Activated CD4-positive, CD25-positive, alpha-beta regulatory T cell (primary cell): ENCODE results near the gene LRP4.
"Not testable (repeated sequence)": the region's sequence is repeated elsewhere in the genome, so short reads cannot be mapped to it uniquely, and the experiment has no call there.

ENCODE experiments used
- DNase-seq, 4 experiments: peaks; one replicate each; lab custom pipeline; 2025; lab: John Stamatoyannopoulos, UW

LRP4 gene

DNA sequence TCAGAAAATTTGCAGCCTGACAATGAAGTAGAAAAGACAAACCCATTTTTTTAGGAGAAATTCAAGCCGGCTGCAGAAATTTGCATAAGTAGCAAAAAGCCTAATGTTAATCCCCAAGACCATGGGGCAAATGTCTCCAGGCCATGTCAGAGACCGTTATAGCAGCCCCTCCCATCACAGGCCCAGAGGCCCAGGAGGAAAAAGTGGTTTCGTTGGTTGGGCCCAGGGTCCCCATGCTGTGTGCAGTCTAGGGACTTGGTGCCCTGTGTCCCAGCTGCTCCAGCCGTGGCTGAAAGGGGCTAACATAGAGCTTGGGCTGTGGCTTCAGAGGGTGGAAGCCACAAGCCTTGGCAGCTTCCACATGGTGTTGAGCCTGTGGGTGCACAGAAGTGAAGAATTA, 9.6 kb upstream of the LRP4 start:
- DNase-seq, result not testable (repeated sequence)

DNA sequence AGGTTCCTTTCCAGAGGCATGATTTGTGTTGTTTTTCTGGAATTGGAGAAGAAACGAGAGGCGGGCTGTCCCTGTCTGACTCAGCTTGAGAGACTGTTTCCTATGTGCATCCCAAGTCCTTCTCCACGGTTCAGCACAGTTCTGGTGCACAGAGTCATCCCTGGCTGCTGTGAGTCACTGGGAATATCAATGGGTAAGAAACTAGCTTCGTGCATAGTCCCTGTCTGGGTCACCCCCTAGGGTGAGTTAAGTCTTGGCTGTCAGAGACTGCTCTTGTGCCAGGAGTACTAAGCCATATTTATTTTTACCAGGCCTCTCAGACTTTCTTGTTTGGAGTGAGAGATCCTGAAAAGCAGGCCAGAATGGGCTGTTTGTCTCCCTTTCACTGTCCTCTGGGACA, 2.4 kb upstream of the LRP4 start:
- DNase-seq, result no peak

DNA sequence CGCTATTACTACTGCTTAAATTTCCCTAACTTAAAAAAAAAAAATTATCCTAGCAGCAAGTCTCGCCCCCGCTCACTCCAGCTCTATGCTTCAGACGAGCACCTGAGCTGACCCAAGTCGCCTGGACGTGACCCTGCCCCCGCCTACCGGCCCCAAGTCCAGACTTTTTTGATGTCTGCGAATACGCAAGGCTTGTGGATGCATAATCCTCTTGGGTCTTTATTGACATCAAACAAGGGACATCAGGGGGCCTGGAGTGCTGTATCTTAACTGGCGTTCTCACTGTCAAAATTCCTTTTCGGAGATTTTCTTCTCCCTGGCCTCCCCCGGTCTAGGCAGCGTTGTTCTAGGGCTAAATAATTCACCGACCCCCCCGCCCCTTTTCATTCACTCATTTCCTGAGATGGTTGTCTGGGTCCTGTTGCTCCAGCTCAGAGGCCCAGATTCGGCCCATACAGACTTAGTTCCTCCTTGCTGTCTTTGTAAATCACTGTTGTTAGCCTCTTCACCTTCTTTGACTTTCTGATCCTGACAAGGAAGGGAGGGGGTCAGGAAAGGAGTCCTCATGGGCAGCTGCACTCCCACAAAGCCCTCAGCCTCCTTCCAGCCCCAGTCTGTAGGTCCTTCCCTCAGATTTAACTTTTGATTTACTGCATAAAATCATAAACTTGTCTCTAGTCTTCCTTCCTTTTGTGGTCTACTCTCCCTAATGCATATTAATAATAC, 601 bp upstream of the LRP4 start:
- no peak for DNase-seq

DNA sequence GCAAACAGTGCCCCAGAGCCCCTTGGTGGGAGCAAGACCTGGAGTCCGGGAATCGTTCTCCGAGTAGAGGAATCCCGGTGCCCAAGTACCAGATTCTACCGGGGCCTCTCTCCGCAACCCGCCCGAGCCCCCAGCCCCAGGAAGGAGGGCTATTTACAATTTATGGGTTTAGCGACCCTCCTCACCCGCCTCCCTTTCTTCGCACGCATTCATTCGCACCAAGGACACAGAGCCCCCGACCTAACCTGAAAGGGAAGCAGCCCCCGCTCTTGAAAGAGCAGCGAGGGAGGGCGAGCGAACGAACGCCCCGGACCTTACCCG, 628 bp downstream of the LRP4 start:
- DNase-seq, result no peak

DNA sequence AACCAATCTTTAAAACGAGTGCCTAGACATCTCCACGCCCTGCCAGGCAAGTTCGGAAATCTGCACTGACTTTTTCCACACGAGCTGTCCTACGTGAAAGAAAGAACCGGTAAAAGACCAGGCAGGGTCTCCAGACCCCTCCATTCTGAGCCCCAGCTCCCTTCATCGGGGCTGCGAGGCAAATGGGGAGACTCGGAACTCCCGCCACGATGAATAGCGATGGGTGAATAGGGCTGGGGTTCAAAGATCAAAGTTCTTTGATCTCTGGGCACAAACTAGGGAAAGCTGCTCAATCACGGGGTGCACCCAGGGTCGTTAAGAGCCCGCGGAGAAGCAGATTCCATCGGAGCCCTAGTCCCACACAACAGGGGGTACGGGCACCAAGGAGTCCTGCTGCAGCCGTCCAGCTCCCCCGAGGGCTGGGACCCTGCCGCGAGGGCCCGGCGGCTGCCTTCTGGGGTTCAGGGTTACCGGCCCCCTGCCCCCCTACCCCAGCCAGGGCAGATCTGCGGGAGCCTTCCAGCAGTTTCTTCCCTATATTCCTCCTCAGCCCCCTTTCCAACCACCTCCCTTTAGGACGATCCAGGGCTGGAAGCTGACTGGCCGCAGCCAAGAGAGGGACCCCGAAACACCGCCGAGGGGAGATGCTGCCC, 1.1 kb downstream of the LRP4 start:
- no peak for DNase-seq

DNA sequence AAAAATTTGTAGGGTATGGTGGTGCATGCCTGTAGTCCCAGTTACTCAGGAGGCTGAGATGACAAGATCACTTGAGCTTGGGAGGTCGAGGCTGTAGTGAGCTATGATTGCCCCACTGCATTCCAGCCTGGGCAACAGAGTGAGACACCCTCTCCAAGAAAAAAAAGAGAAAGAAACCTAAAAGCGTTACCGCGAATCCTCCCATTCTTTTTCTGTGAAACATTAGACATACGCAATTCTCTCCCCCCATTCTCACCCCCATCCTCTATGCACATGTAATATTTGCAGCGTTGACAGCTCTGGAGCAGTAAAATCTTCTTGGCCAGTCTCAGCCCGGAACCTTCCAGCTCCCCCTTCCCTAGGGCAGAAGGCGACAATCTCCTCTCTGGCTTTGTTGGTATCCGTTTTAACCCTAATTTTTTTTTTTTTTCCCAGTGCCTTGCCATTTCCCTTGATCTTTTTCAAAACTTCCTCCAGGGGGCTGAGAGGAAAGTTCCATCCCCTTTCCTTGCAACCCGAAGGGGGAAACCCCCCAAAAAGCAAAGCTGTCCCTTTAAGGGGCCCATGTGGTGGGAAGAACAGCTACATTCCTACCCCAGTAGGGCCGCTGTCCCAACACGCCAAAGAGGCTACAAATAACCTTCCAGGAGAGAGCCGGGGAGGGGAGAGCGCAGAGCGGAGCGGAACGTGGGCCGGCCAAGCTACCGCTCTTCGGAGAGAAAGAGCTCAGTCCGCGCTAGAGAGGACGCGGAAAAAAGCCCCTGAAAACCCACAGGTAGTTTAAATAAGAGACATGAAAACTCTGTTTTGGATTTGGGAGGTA, 1.9 kb downstream of the LRP4 start:
- no peak for DNase-seq

DNA sequence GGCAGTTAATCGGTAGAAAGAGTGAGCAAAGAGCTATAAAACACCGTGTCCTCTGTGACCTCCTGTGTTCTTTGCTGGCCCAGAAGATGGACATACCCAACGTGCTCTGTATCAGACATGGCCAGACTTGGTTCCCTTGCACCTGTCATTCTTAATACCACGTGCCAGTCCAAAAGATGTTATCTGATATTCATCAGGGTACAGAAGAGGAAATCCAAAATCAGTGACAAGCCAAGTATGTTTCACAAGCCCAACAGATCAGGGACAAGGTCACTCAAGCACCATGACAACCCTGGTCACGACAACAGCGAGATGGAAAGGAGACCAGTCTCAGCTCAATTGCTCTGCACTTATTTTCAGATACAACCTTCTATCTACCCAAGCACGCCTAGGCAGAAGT, 3.4 kb downstream of the LRP4 start:
- no peak for DNase-seq

DNA sequence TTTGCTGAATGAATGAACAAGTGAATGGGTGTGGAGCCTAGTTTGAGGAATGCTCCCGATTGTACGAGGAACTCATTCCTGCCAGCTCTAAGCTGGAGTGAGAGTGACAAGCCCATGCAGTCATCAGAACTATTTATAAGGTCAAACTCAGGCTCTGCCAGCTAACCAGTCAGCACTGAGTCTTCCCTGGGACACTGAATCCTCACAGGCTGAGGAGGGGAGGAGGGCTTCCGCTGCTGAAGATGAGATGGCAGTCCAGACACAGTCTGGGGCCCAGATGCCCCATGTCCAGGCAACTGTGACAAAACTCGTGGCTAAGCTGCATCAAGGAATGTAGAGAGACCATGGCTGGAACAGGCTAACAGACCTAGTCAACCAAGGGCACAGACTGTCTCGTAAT, 4.0 kb downstream of the LRP4 start:
- no peak for DNase-seq

DNA sequence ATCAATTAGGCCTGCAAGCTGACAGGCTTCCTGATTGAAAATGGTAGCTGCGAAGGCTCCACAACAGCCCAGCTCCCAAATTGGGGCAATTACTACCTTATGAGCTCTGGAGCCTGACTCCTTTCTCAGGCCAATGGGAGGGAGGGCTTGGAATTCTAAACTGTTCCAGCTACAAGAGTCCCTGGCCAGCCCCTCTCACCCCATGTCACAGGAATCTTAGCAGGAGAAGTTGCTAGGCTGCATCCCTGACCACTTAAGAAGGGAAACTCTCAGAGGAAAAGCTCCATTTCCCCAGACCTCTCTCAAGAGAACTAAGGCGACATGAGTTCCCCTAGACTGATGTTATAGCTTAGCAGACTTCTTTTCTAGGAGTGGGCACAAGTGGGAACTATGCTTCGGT, 4.9 kb downstream of the LRP4 start:
- DNase-seq, result no peak

DNA sequence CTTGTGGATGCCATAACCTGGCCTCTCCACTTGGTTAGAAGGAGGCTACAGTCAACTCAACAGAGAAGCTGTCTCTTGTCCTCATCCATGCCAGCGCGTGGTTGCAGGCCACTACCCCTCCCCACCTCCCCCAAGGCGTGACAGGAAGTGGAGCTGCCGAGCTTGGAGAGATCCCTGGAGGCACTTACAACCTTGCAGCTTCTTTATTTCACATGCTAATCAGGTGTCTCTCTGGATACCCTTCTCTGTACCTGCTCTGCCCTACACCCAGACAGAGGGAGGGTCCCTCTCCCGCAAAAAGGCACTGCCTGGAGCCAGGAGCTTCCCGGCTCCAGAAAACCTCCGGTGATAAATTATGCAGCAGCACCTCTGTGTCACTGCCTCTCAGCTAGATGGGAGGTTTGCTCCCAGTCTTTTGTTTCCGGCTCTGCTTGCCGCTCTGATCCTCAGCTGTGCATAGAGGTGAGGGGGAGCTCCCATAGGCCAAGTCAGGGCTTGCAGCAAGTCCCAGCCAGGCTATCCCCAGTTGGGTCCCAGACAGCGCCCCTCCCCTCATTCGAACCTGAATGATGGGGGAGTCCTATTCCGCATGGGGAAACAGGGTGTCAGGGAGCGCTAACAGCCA, 5.7 kb downstream of the LRP4 start:
- no peak for DNase-seq

DNA sequence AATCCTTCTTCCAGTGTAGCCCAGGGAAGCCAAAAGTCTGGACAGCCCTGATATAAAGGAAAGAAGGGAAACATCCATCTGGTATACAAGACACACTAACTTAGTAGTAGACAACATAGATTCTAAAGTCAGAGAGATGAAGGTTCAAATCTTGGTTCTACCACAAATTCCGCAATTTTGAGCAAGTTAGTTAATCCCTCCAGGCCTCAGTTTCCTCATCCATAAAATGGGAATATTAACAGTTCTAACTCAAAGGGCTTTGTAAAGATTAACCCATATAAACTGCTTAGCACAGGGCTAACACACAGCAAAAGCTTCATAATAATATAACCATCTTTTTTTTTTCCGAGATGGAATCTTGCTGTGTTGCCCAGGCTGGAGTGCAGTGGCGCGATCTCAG, 10.7 kb downstream of the LRP4 start:
- no peak for DNase-seq

DNA sequence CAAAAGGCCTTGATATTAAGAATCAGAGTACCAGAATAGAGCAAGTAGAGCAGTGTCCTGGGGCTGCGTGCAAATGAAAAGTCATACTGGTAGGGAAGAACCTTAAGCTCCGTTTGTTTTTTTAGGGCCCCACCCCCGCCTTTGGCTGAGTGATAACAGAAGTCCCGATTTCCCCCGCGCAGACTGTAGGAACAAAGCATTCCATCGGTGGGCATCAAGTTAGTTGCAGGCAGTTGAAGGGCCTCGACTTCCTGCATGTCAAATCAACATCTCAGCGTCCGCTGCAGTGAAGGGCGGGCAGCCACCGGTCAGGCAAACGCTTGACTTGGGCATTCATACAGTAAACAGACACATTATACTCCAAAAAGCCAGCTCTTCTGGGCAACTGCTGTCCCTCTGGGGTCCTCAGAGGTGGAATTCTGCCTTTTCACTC, 11.7 kb downstream of the LRP4 start:
- DNase-seq, result no peak

DNA sequence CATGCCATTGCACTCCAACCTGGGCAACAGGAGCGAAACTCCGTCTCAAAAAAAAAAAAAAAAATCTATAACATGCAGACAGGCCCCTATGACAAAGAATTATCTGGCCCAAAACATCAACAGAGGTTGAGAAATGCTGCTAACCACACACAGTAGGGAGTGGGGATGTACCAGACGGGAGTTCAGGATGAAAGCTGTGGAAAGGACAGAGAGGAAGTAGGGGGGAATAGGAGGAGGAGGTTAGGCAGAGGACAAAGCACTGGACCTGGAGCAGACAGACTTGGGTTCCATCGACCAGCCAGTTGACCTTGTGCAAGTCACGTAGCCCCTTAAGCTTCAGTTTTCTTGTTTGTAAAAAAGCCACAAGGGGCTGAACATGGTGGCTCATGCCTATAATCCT, 12.5 kb downstream of the LRP4 start:
- no peak for DNase-seq

DNA sequence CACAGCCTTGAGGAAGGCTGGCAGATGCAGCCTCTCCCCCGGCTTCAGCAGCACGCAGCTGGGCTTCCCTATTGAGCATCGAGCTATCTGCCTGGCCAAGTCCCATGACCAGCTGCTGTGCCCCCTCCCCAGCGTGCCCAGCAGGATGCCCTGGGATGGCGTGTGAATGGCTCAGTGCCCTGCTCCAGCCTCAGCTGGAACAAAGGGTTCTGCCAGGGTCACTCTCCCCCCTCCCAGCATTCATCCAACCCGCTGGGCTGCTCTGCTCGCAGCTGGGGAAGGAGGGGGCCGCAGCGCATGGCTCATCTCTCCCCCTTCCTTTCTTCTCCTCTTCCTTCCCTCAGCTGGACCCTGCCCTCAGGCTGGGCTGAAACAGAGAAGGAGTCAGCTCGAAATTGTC, 14.5 kb downstream of the LRP4 start:
- DNase-seq, result no peak

DNA sequence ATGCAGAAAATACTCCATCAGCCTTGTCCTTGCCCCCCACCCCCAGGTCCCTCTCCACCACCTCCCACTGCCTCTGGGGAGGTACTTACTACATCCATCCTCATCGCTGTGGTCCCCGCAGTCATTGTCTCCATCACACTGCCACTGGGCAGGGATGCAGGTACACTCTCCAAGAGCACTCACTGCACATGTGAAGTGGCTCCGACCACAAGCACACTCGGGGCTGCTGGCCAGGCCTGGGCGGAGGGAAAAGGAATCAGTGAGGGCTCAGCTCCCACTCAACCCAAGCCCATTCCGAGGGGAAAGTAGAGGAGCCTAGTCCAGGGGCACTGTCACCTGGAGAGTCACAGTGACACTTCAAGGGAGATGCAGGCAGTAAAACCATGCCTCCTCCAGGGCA, 15.7 kb downstream of the LRP4 start:
- DNase-seq, result no peak

DNA sequence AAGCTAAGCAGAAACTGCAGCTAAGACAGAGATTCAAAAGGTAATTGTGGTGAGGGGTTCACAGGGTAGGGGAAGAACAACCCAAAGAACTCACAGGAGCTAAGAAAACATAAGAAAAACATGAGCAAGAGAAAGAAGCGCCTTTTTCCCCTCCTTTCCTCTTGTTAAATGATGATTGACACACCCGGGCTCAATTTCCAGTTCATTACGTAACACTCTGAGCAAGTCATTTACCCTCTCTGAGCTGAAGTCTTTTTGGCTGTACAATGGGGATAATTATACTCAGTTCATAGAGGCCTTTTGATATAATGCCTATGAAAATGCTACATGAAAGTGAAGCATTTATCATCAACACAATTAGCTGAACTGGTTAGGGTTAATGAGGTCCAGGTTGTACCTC, 17.2 kb downstream of the LRP4 start:
- no peak for DNase-seq

DNA sequence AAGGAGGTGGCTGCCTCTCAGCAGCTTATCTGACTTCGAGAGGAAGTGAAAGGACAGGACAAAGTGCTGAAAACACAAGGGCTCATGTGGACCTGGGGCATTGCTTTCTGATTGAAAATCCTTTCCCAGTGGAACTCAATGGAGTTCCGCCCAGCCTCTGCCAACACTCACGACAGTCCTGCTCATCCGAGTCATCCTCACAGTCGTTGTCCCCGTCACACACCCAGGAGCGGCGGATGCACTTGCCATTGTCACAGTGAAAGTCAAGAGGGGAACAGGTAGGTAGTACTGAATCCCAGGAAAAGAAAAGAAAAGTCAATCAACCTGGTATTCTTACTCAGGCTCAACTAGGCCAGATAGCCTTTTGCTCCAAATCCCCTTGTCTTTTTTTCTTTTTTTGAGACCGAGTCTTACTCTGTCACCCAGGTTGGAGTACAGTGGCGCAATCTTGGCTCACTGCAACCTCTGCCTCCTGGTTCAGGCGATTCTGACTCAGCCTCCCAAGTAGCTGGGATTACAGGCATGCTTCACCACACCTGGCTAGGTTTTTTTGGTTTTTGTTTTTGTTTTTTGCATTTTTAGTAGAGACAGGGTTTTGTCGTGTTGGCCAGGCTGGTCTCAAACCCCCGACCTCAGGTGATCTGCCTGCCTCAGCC, 18.1 kb downstream of the LRP4 start:
- DNase-seq, result no peak

DNA sequence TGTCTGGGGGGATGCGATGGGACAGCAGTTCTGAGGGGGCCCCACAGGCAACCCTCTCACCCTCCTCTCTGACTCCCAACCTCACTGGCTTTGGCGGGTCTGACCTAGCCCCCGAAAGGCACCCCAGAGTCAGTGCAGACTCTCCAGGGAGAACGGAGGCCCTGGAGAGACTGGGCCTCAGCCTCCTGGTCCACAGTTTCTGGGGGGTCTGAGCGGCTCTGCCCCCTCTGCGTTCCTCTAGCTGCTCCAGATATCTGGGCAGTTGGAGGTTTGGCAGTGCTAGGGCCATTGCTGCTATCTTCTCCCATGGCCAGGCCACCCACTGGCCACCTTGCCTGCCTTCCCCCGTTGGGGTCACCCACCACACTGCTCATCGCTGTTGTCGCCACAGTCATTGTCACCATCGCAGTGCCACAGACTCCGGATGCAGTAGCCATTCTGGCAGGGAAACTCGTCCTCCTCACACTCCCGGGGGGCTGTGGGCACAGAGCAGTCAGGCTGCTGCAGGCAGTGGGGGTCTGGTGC, 18.8 kb downstream of the LRP4 start:
- no peak for DNase-seq

DNA sequence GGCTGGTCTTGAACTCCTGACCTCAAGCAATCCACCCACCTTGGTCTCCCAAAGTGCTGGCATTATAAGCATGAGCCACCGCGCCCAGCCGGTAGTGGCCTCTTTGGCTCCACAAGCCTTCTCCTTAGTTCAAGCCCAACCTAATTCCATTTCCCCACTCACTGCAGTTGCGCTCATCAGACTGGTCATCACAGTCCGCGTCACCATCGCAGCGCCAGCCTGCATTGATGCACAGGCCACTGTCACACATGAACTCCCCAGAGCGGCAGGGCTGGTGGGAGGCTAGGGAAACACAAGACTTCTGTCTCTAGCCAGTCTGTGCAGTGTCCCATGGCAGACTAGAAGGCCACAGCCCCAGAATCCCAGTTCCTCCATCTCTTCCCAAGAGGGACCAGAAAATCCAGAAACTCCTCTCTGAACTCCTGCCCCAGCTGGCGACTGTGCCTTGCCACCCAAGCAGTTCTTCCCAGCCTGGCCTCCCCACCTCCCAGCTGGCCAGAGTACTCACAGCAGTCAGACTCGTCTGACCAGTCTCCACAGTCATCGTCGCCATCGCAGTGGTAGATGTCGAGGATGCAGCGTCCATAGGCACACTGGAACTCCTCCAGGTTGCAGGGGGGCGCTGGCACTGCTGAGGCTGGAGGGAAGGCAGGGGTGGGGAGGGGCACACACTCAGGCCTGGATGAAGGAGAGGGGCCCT, 19.8 kb downstream of the LRP4 start:
- no peak for DNase-seq

DNA sequence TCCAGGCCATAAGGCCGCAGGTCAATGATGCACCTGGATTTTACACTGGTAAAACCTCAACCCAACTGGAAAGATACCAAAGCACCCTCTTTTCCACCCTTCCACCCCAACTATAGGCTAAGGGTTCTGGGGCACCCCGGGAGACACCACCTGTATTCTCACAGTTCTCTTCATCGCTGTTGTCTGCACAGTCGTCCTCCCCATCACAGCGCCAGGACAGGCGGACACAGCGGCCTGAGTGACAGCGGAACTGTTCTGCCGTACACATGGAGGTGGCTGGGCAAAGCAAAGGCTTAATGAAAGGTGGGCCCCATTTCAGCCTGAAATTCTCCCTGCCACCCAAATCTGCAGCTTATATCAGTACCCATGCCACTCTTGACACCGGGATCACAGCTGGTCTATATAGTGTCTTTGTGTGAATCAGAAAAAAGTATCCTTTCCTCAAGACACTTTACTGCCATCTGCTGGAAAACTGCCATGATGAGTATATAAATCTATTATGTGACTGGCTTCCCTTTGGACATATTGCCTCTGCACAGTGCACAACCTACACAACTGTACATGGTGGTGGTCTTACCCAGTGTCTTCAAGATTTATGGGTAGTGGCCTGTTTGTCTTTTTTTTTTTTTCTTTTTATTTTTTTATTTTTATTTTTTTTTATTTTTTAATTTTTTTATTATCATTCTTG, 21.5 kb downstream of the LRP4 start:
- no peak for DNase-seq

DNA sequence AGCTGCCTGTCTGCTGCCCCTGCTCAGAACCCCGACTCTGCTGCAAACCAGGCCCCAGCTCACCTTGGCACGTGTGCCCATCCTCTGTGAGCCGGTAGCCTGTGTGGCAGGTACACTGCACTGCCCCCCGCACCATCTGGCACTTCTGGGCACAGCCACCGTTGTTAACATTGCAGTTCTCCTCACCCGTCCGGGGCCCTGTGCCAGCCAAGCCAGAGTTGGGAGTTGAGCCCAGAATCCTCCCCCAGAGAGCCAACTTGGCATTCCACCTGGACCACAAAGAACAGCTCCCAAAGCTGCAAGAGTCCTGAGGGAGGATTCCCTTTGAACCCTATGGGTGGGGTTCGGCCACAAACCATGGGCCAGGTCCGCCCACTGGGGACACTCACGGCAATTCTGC, 22.5 kb downstream of the LRP4 start:
- no peak for DNase-seq
